ENCODE results near the gene FSTL3. TPM values are rescaled to one million over a fixed set of nuclear protein-coding genes. Genes with fewer than 3 reads are reported as not detected.

The FSTL3 gene
- total and polyA plus RNA-seq, 2 of the 8 experiments (the other 6 are each of a cell fraction or from before 2014, with no cell fraction given): 8.1 to 11.8 TPM

DNA sequence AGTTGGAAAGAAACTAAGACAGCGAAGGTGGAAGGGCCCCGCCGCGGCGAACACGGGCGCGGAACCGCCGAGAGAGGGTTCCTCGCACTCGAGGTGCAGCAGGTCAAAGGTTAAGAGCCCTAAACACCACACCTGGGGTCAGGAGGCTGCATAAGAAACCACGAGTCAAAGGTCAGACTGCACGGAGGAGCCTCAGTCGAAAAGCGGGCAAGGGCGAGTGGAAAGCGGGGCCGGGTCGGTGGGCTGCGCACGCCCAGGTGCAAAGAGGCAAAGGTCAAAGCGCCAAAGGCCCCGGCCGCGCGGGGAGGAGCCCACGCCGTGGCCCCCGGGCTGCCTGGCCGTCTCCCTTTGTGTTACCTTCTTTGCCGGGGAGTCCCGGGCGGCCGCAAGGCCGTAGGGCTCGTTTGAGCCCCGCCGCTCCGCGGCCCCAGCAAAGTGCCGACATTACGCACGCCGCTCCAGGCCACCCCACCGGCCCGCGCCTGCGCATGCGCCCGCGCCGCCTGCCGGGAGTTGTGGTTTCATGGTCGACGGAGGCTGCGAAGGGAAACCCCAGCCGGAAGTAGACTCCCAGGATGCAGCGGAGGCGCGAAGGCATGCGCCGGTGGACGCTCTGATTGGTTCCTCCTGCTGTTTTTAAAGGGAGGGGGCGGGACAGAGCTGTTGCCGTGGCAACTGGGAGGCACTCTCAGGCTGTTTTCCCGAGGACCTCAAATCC is 43.0 kb upstream of the FSTL3 start, which contains the start of gene POLRMT (continued):
- TF ChIP-seq, protein P1, sequence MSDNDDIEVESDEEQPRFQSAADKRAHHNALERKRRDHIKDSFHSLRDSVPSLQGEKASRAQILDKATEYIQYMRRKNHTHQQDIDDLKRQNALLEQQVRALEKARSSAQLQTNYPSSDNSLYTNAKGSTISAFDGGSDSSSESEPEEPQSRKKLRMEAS (IDR thresholded peaks at IDR 0.05): peak; percentile 71
- no peak for TF ChIP-seq SIRT6 (IDR thresholded peaks at IDR 0.05; ENCODE audit: low read length)
- peak; percentile 49; the same call in 1 of the 2 replicates for TF ChIP-seq CREB1 (IDR thresholded peaks at IDR 0.05)
- no peak for TF ChIP-seq ZNF274 (IDR thresholded peaks at IDR 0.05; ENCODE audit: borderline replicate concordance, extremely low read depth, low read length)
- TF ChIP-seq CTBP2 (IDR thresholded peaks at IDR 0.05; ENCODE audit: borderline replicate concordance, insufficient read depth, insufficient read length, low read length): no peak
- TF ChIP-seq KDM1A (IDR thresholded peaks at IDR 0.05; ENCODE audit: borderline replicate concordance, low read length): no peak
